ENCODE data around the gene TTYH2.
A peak's percentile ranks its signal among the peaks of the same experiment; 100 is the strongest.

TTYH2 gene

GRCh38 chr17:74211141-74211911 lies 2.0 kb upstream of the TTYH2 start:
- no peak for TF ChIP-seq MYC (IDR thresholded peaks at IDR 0.05; ENCODE audit: low read depth, low read length)
- TF ChIP-seq POLR2A (IDR thresholded peaks at IDR 0.05; ENCODE audit: extremely low read depth, insufficient read length) = peak; percentile 3
- H3K4me3 ChIP-seq (ENCODE audit: low read depth, low read length) = no peak overlapping the region
- peak; percentile 40 for DNase-seq (ENCODE audit: low read depth)

- TF ChIP-seq MYC (IDR thresholded peaks at IDR 0.05; ENCODE audit: low read depth, low read length) = no peak
- TF ChIP-seq POLR2A (IDR thresholded peaks at IDR 0.05; ENCODE audit: extremely low read depth, insufficient read length) = peak; percentile 9
Observed at GRCh38 chr17:74211912-74212208, 1.5 kb upstream of the TTYH2 start.

DNA sequence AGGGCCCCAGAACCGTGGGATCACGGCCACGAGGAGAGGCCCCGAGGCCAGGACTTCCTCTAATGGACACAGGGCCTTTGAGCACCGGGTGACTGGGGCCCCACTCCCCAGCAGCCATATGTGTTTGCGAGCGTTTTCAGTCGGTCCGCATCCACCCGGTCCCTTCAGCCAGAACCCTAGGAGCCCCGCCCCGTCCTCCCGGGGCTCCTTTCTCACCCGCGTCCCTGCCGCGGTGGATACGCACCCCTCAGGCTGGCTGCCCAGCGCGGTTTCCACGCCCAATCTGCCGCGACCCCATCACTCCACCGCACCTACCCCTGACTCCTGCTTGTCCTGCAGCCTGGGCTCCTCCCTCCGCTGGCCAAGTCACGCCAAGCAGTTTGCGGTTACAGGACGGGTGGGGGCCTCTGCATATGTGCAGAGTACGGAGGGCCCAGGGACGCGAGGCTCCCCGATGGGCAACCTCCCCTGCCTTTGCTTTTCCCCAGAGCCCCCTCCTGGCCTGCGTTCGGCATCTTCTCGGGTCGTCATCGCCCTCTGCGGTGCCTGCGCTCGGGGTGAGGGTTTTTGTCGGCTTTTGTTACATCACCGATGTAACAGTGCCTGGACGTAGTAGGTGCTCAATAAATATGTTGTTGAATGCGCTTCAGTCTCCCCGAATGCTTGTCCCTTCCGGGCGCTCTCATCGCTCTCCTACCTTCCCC lies 1.0 kb upstream of the TTYH2 start:
- TF ChIP-seq MYC (IDR thresholded peaks at IDR 0.05; ENCODE audit: low read depth, low read length) (no peak), POLR2A (IDR thresholded peaks at IDR 0.05; ENCODE audit: extremely low read depth, insufficient read length) (no peak), MAX (IDR thresholded peaks at IDR 0.05; ENCODE audit: low read depth, low read length) (no peak), CTCF (IDR thresholded peaks at IDR 0.05; ENCODE audit: low read depth, low read length) (no peak)
- DNase-seq (ENCODE audit: low read depth) = peak; percentile 61
- peak overlapping the region; percentile 42 for H3K4me3 ChIP-seq (ENCODE audit: low read depth, low read length)

More at GRCh38 chr17:74211912-74212208, 1.5 kb upstream of the TTYH2 start:
- no peak overlapping the region for H3K4me3 ChIP-seq (ENCODE audit: low read depth, low read length)
- no peak for DNase-seq (ENCODE audit: low read depth)

GRCh38 chr17:74213861-74214391 lies 555 bp downstream of the TTYH2 start:
- TF ChIP-seq POLR2A (IDR thresholded peaks at IDR 0.05; ENCODE audit: extremely low read depth, insufficient read length) (no peak), MYC (IDR thresholded peaks at IDR 0.05; ENCODE audit: low read depth, low read length) (no peak), MAX (IDR thresholded peaks at IDR 0.05; ENCODE audit: low read depth, low read length) (no peak), CTCF (IDR thresholded peaks at IDR 0.05; ENCODE audit: low read depth, low read length) (no peak)
- H3K4me3 ChIP-seq (ENCODE audit: low read depth, low read length) = no peak overlapping the region
- peak; percentile 63 for DNase-seq (ENCODE audit: low read depth)

GRCh38 chr17:74214484-74215341 lies 1.3 kb downstream of the TTYH2 start:
- no peak for DNase-seq (ENCODE audit: low read depth)
- no peak overlapping the region for H3K4me3 ChIP-seq (ENCODE audit: low read depth, low read length)
- TF ChIP-seq POLR2A (IDR thresholded peaks at IDR 0.05; ENCODE audit: extremely low read depth, insufficient read length) (no peak), MYC (IDR thresholded peaks at IDR 0.05; ENCODE audit: low read depth, low read length) (no peak), MAX (IDR thresholded peaks at IDR 0.05; ENCODE audit: low read depth, low read length) (no peak), CTCF (IDR thresholded peaks at IDR 0.05; ENCODE audit: low read depth, low read length) (no peak)

GRCh38 chr17:74215342-74215727 lies 2.0 kb downstream of the TTYH2 start:
- DNase-seq (ENCODE audit: low read depth) = no peak
- H3K4me3 ChIP-seq (ENCODE audit: low read depth, low read length) = no peak overlapping the region
- no peak for TF ChIP-seq CTCF (IDR thresholded peaks at IDR 0.05; ENCODE audit: low read depth, low read length)
- no peak for TF ChIP-seq POLR2A (IDR thresholded peaks at IDR 0.05; ENCODE audit: extremely low read depth, insufficient read length)
- no peak for TF ChIP-seq MYC (IDR thresholded peaks at IDR 0.05; ENCODE audit: low read depth, low read length)
- TF ChIP-seq MAX (IDR thresholded peaks at IDR 0.05; ENCODE audit: low read depth, low read length) = no peak

Data from NB4 (cell line).